G401 (cell line): Measurements from ENCODE around the gene TOMM40L. TPM values are rescaled to one million over a fixed set of nuclear protein-coding genes. Genes with fewer than 3 reads are reported as not detected.

Experiments
- DNase-seq: peaks from one replicate; pipeline ENCODE4 v3.0.0-alpha.2; 2015; ENCODE audit warnings: low spot score
- in situ Hi-C: cut with HindIII; loops from 2 replicates; pipeline ENCODE4 v1.10.0; 2016; ENCODE audit warnings: low sequenced_read_pairs, mixed read lengths
- total RNA-seq: library from RNA; depleted of rRNA; stranded (reverse); fragments of >200 nt; shearing (Covaris generic); gene quantifications from 2 replicates; pipeline ENCODE4 v1.2.3, GENCODE V29; 2014; rRNA removed

TOMM40L gene
- total RNA-seq, 1 experiment from 2014 or later: 37.4 TPM

DNA sequence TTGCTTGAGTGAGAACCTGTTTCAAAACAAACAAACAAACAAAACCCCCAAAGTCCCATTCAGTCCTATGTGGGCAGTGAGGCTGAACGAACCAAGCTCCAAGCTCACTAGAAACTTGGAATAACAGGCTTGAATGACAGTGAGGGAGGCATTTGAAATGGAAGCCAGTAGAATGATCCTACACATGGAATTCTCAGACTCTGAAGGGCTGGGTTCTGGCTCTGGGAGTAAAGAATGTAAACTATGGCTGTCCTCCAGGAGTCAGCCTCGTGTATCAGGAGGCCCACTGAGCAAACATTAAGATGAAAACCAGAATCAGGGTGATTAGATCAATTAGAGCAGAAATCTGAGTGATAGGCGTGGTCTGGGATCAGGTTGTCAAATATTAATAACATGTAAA is 47.5 kb downstream of the TOMM40L start:
- in situ Hi-C loops: no loop called here

DNA sequence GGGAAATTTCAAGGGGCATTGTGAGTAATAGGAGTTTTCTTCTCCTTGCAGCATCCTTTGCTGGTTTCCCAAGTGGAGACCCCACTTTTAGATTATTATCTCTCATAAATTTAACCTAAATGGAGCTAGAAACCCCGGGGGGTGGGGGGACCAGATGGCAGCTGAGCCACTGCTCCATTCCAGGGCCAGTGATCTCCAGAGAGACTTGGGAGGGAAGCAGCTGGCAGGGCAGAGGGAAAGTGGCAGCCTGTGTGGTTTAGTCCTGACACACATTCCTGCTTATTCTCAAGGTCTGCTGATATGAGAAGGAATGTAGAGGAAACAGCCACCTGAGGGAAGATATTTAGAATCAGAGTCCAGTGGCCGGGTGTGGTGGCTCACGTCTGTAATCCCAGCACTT is 49.0 kb downstream of the TOMM40L start:
- in situ Hi-C loops: no loop called here
- DNase-seq: peak; percentile 17

More for the DNA sequence above, 47.5 kb downstream of the TOMM40L start:
- no peak for DNase-seq

Other genes with a start within 250 kb of the TOMM40L start
- gene F11R, start 204.9 kb upstream of the TOMM40L start, total RNA-seq: 47.6 and 60.7 TPM in 2 replicates
- not detected in 2 replicates for gene TSTD1, start 187.1 kb upstream of the TOMM40L start, total RNA-seq
- gene USF1, start 180.1 kb upstream of the TOMM40L start, total RNA-seq: 95.1 and 108 TPM in 2 replicates
- 0.10 TPM in 1 of 2 replicates, not detected in the other for gene ARHGAP30, start 156.2 kb upstream of the TOMM40L start, total RNA-seq
- 0.80 and 2.4 TPM in 2 replicates for gene NECTIN4, start 136.5 kb upstream of the TOMM40L start, total RNA-seq
- 6.3 and 7.1 TPM in 2 replicates for gene KLHDC9, start 127.7 kb upstream of the TOMM40L start, total RNA-seq
- gene PFDN2, start 108.0 kb upstream of the TOMM40L start, total RNA-seq: 17.5 and 20.8 TPM in 2 replicates
- 19.4 and 22.3 TPM in 2 replicates for gene NIT1, start 108.0 kb upstream of the TOMM40L start, total RNA-seq
- 22.9 and 48.1 TPM in 2 replicates for gene DEDD, start 93.4 kb upstream of the TOMM40L start, total RNA-seq
- gene UFC1, start 72.1 kb upstream of the TOMM40L start, total RNA-seq: 70.8 and 72.9 TPM in 2 replicates
- gene USP21, start 66.6 kb upstream of the TOMM40L start, total RNA-seq: 3.3 and 8.3 TPM in 2 replicates
- 22.7 and 27.2 TPM in 2 replicates for gene PPOX, start 59.6 kb upstream of the TOMM40L start, total RNA-seq
- gene B4GALT3, start 48.6 kb upstream of the TOMM40L start, total RNA-seq: 19.4 and 27.9 TPM in 2 replicates
- 0.43 and 0.95 TPM in 2 replicates for gene ADAMTS4, start 27.0 kb upstream of the TOMM40L start, total RNA-seq
- 215 and 238 TPM in 2 replicates for gene NDUFS2, start 23.7 kb upstream of the TOMM40L start, total RNA-seq
- gene FCER1G, start 10.8 kb upstream of the TOMM40L start, total RNA-seq: 0.49 TPM in 1 of 2 replicates, not detected in the other
- not detected in 2 replicates for gene APOA2, start 2.4 kb upstream of the TOMM40L start, total RNA-seq
- not detected in 2 replicates for gene NR1I3, start 12.1 kb downstream of the TOMM40L start, total RNA-seq
- not detected in 2 replicates for gene PCP4L1, start 32.7 kb downstream of the TOMM40L start, total RNA-seq
- gene MPZ, start 83.9 kb downstream of the TOMM40L start, total RNA-seq: 0.68 TPM in 1 of 2 replicates, not detected in the other
- gene SDHC, start 88.3 kb downstream of the TOMM40L start, total RNA-seq: 342 and 386 TPM in 2 replicates
- gene CFAP126, start 141.8 kb downstream of the TOMM40L start, total RNA-seq: not detected in 2 replicates